GM08714 (cell line): ENCODE data around the gene KBTBD8.

Source experiments
- H3K4me3 ChIP-seq: fragments of 200-500 bp; sonication (Bioruptor generic); 2 replicates; pipeline ENCODE4 v1.5.1; 2014; ENCODE audit warnings: mild to moderate bottlenecking, low read length, inconsistent platforms
- ZNF274 ChIP-seq: IDR thresholded peaks from 2 replicates; pipeline ENCODE4 v1.6.1; 2012; ENCODE audit warnings: mild to moderate bottlenecking, low read depth, low read length

The KBTBD8 gene

GRCh38 chr3:67008388-67008787 is 10.3 kb downstream of the KBTBD8 start:
- no peak for TF ChIP-seq ZNF274
- no peak overlapping the region for H3K4me3 ChIP-seq

DNA sequence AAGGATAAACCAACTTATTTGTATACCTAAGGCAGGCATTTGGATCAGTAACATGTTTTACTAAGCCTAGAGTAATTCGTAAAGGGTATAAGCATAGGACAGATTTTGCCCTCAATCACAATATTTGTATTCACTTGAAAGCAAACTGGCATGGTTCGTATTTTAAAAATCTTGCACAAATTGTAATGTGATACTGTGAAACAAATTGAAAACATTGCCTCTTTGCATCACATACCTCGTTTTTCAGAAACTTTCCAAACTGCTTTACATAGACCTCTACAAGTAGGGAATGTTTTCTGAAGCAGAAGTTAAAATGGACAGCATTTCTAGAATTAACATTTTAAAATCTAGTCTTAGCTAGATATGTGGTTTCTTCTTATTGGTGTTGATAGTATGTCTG is 11.6 kb downstream of the KBTBD8 start:
- TF ChIP-seq ZNF274, result no peak
- no peak overlapping the region for H3K4me3 ChIP-seq

DNA sequence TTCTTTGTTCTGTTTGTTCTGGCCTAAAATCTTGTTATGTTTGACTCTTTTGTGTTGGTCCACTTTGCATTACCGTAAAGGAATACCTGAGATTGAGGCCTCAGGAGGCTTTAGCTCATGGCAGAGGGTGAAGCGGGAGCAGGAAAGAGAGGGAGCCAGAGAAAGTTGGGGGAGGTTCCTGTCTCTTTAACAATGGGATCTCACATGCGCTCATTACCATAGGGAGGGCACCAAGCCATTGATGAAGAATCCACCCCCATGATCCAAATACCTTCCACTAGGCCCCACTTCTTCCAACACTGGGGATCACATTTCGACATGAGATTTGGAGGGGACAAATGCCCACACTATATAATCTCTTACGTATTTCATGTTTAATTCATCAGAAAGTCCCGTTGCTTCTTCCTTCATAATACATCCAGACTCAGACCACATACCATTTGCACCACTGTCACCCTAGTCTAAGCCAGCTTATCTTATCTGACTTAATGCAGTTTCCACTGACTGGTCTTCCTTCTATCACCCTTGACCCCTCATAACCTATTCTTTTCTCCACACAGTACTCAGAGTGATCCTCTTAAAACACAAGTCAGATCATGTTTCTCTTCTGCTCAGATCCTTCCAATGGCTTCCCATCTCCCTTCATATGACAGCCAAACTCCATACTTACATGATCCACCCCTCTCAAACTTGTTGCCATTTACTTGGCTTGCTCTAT is 13.5 kb downstream of the KBTBD8 start:
- TF ChIP-seq ZNF274, result no peak
- H3K4me3 ChIP-seq, result no peak overlapping the region

DNA sequence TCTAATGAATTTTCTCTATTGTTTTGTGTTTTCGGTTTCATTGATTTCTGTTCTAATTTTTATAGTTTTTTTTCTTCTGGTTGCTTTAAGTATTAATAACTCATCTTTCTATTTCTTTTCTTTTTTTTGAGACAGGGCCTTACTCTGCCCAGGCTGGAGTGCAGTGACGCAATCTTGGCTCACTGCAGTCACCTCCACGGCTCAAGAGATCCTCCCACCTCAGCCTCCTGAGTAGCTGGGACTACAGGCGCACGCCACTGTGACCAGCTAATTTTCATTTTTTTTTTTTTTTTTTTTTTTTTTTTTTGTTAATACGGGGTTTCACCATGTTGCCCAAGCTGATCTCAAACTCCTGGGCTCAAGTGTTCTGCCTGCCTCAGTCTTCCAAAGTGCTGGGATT is 14.5 kb downstream of the KBTBD8 start:
- no peak for TF ChIP-seq ZNF274
- H3K4me3 ChIP-seq, result no peak overlapping the region

- peak overlapping the region; percentile 15; the same call in 1 of the 2 replicates for H3K4me3 ChIP-seq
- no peak for TF ChIP-seq ZNF274
These were observed 17.8 kb downstream of the KBTBD8 start for GRCh38 chr3:67015702-67016484.

DNA sequence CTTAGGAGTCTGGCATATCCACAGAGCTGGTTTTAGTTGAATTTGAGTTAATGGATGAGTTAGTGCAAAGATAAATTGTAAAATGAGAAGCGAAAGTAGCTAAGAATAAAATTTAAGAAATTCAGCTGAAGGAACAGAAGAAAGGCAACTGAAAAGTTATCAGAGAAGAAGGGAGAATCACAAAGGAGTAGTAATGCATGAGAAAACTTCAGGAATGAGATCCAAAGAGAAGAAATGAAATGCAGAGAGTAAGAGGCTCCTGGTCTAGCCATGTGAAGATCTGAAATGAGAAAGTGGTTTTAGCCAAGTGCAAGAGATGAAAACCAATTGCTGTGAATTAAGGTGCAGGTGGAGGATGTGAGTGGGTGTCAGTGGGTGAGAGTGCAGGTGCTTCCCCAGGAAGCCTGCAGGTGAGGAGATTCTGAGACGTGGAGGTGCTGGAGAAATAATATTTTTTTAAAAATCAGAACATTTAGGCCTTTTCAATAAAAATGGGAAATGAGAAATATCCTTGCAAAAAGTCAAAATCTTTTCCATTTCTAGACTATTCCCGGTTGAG is 18.5 kb downstream of the KBTBD8 start:
- peak overlapping the region; percentile 15; the same call in 1 of the 2 replicates for H3K4me3 ChIP-seq
- TF ChIP-seq ZNF274, result no peak

DNA sequence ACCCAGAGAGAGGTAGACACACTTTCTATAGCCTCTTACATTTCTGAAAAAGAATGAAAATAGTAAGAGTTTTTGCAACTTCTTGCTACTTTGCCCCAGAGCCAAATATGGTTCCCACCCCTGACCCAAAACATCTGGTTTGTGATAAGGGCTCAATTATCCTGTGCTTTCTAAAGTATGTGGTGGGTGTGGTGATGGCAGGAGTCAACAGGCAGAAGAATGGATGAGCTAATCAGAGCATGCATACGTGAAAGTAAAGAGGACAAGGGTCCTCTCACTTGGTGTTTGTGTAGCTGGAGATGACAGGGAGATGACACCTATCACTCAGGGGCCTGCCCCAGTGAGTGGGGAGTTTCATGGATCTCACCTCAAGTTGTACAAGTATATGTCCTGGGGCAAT is 19.1 kb downstream of the KBTBD8 start:
- H3K4me3 ChIP-seq, result peak overlapping the region; percentile 20; the same call in 1 of the 2 replicates
- TF ChIP-seq ZNF274, result no peak

- peak overlapping the region; percentile 40; the same call in 1 of the 2 replicates for H3K4me3 ChIP-seq
- no peak for TF ChIP-seq ZNF274
These were observed 20.1 kb downstream of the KBTBD8 start for GRCh38 chr3:67018105-67018788.

DNA sequence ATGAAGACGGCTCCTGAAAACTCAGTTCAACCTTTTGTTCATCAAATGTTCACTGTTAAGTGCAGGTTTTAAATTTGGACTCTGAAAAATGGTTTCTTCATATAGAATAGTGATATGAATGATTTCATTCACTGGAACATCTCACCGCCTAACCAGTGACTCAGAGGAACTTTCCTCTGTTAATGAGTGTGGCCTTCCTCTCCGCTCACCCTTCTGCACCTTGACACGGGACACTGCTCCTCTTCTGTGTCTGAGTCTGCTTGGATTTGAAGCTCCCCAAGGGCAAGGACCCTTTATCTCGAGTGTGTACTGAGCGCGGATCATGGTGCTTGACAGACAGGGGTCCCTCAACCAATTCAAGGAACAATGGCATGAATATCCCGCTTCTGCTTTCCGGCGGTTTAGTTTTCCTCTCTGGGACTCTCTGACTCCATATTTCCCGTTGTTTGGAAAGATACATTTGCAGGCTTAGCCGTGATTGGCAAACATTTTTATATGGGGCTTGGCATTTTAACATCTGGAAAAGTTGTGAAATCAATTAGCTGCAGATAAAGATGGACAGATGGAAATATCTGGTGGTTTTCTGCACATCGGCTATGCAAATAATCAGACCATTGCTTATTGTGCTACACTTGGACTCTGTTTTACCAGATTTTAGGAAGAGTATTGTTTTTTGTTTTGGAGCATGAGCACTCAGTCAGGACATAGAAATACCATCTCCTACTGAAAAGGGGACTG is 20.9 kb downstream of the KBTBD8 start:
- TF ChIP-seq ZNF274, result no peak
- H3K4me3 ChIP-seq, result no peak overlapping the region

DNA sequence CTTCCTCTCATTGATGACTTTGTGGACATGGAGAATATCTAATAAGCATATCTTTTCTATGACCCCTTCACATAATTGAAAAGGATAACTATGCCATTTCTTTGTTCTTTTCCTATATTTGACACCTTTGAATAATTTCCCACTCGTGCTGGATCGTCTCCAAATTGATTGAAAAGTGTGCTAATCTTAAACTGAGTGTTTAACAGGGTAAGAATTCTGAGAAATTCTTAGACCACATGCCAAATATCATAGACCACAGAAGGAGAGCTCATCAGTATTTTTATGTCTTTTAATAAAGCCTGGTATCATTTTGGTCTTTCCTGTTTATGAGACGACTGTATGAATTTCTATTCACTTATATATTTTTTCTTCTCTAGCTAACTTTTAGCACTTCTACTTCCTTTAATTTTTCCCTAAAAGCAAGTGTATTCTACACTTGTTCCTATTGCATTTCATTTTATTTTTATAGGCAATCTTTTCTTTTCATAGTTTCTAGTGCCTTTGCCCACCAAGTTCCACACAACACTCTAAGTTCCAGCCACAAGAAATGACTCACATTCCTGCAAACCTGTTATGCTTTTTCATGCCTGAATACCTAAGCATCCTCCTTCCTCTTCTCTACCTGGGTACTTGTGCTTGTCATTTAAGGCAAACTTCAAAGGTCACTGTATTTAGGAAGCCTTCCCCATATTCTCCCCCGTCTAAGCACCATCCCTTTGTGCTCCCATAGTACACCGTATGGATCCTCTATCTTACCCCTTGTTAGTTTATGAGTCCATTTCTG is 30.1 kb downstream of the KBTBD8 start:
- TF ChIP-seq ZNF274, result no peak
- H3K4me3 ChIP-seq, result no peak overlapping the region

GRCh38 chr3:67030785-67031740 is 33.0 kb downstream of the KBTBD8 start:
- TF ChIP-seq ZNF274, result no peak
- H3K4me3 ChIP-seq, result no peak overlapping the region; the same call in 1 of the 2 replicates

GRCh38 chr3:67031986-67032385 is 33.9 kb downstream of the KBTBD8 start:
- H3K4me3 ChIP-seq, result no peak overlapping the region
- no peak for TF ChIP-seq ZNF274
